ACC112 (cell line): Measurements from ENCODE around the gene PITRM1.

Experiments
- H2AFZ ChIP-seq: fragments of 200-600 bp; sonication (generic); one replicate; pipeline ENCODE4 v1.6.0; 2017; ENCODE audit warnings: antibody characterized with exemption, low read length; ENCODE audit not compliant: unreplicated experiment
- H3K27ac ChIP-seq: fragments of 200-600 bp; sonication (generic); 2 replicates; pipeline ENCODE4 v1.5.1; 2014; ENCODE audit warnings: low read depth, mild to moderate bottlenecking, antibody characterized with exemption, low read length, moderate library complexity
- H3K27me3 ChIP-seq: fragments of 200-600 bp; sonication (generic); 2 replicates; pipeline ENCODE4 v1.6.1; 2014; ENCODE audit warnings: mild to moderate bottlenecking, antibody characterized with exemption, low read length, moderate library complexity, mixed read lengths; ENCODE audit not compliant: insufficient read depth
- H3K36me3 ChIP-seq: fragments of 200-600 bp; sonication (generic); 2 replicates; pipeline ENCODE4 v1.6.1; 2016; ENCODE audit warnings: mild to moderate bottlenecking, antibody characterized with exemption, low read length, moderate library complexity, mixed read lengths; ENCODE audit not compliant: insufficient read depth
- H3K4me1 ChIP-seq: fragments of 200-600 bp; sonication (generic); one replicate; pipeline ENCODE4 v1.6.1; 2016; ENCODE audit warnings: low read length, mixed read lengths; ENCODE audit not compliant: insufficient read depth, unreplicated experiment, control insufficient read depth
- H3K4me3 ChIP-seq: fragments of 200-600 bp; sonication (generic); 2 replicates; pipeline ENCODE4 v1.5.1; 2014; ENCODE audit warnings: mild to moderate bottlenecking, low read depth, low read length
- H3K79me2 ChIP-seq: fragments of 200-600 bp; sonication (generic); one replicate; pipeline ENCODE4 v1.6.0; 2016; ENCODE audit warnings: low read length; ENCODE audit not compliant: control insufficient read depth, unreplicated experiment, insufficient read depth

Gene PITRM1

GRCh38 chr10:3166496-3167290 lies 5.9 kb downstream of the PITRM1 start:
- Histone ChIP-seq H2AFZ (no peak overlapping the region), H3K36me3 (peaks cover 42% of the 10 kb centered on the region), H3K4me3 (no peak overlapping the region), H3K27ac (no peak overlapping the region), H3K4me1 (peaks cover 9% of the 10 kb centered on the region), H3K79me2 (peaks cover 36% of the 10 kb centered on the region), H3K27me3 (no peaks in the 10 kb centered on the region)

- Histone ChIP-seq H2AFZ (no peak overlapping the region), H3K27me3 (no peaks in the 10 kb centered on the region), H3K4me3 (no peak overlapping the region), H3K79me2 (peaks cover 22% of the 10 kb centered on the region), H3K36me3 (peaks cover 39% of the 10 kb centered on the region), H3K4me1 (no peaks in the 10 kb centered on the region), H3K27ac (no peak overlapping the region)
Observed at GRCh38 chr10:3165196-3165595, 7.4 kb downstream of the PITRM1 start.

GRCh38 chr10:3163879-3164278 lies 8.7 kb downstream of the PITRM1 start:
- H3K79me2 ChIP-seq, result peaks cover 11% of the 10 kb centered on the region
- no peaks in the 10 kb centered on the region for H3K27me3 ChIP-seq
- H2AFZ ChIP-seq, result no peak overlapping the region
- H3K4me3 ChIP-seq, result no peak overlapping the region
- peaks cover 39% of the 10 kb centered on the region for H3K36me3 ChIP-seq
- H3K4me1 ChIP-seq, result no peaks in the 10 kb centered on the region
- no peak overlapping the region for H3K27ac ChIP-seq

GRCh38 chr10:3162533-3162932 lies 10.0 kb downstream of the PITRM1 start:
- Histone ChIP-seq H3K4me3 (no peak overlapping the region), H3K79me2 (peaks cover 4% of the 10 kb centered on the region), H3K27me3 (no peaks in the 10 kb centered on the region), H3K27ac (no peak overlapping the region), H3K4me1 (no peaks in the 10 kb centered on the region), H2AFZ (no peak overlapping the region), H3K36me3 (peaks cover 38% of the 10 kb centered on the region)

- Histone ChIP-seq H3K4me3 (no peak overlapping the region), H3K27ac (no peak overlapping the region), H3K4me1 (no peaks in the 10 kb centered on the region), H3K36me3 (peaks cover 38% of the 10 kb centered on the region), H3K27me3 (no peaks in the 10 kb centered on the region), H3K79me2 (no peaks in the 10 kb centered on the region), H2AFZ (no peak overlapping the region)
Observed at GRCh38 chr10:3159152-3159551, 13.4 kb downstream of the PITRM1 start.

GRCh38 chr10:3154666-3155065 lies 17.9 kb downstream of the PITRM1 start:
- Histone ChIP-seq H3K36me3 (peaks cover 44% of the 10 kb centered on the region), H3K4me1 (no peaks in the 10 kb centered on the region), H3K79me2 (no peaks in the 10 kb centered on the region), H3K27ac (no peak overlapping the region), H3K27me3 (no peaks in the 10 kb centered on the region), H3K4me3 (no peak overlapping the region), H2AFZ (no peak overlapping the region)

- H3K36me3 ChIP-seq, result peaks cover 40% of the 10 kb centered on the region
- no peaks in the 10 kb centered on the region for H3K79me2 ChIP-seq
- no peak overlapping the region for H3K27ac ChIP-seq
- H3K27me3 ChIP-seq, result no peaks in the 10 kb centered on the region
- H3K4me3 ChIP-seq, result no peak overlapping the region
- H2AFZ ChIP-seq, result no peak overlapping the region
- no peaks in the 10 kb centered on the region for H3K4me1 ChIP-seq
Observed at GRCh38 chr10:3152566-3152935, 20.0 kb downstream of the PITRM1 start.

GRCh38 chr10:3151889-3152565 lies 20.6 kb downstream of the PITRM1 start:
- H3K27ac ChIP-seq, result no peak overlapping the region
- H3K4me1 ChIP-seq, result no peaks in the 10 kb centered on the region
- H3K27me3 ChIP-seq, result no peaks in the 10 kb centered on the region
- no peaks in the 10 kb centered on the region for H3K79me2 ChIP-seq
- no peak overlapping the region for H2AFZ ChIP-seq
- peaks cover 43% of the 10 kb centered on the region for H3K36me3 ChIP-seq
- no peak overlapping the region for H3K4me3 ChIP-seq

GRCh38 chr10:3150961-3151360 lies 21.6 kb downstream of the PITRM1 start:
- Histone ChIP-seq H3K4me1 (no peaks in the 10 kb centered on the region), H3K36me3 (peaks cover 41% of the 10 kb centered on the region), H3K27ac (no peak overlapping the region), H3K4me3 (no peak overlapping the region), H2AFZ (no peak overlapping the region), H3K27me3 (no peaks in the 10 kb centered on the region), H3K79me2 (no peaks in the 10 kb centered on the region)

GRCh38 chr10:3150366-3150765 lies 22.2 kb downstream of the PITRM1 start:
- Histone ChIP-seq H3K27ac (no peak overlapping the region), H3K79me2 (no peaks in the 10 kb centered on the region), H3K27me3 (no peaks in the 10 kb centered on the region), H3K4me1 (no peaks in the 10 kb centered on the region), H2AFZ (no peak overlapping the region), H3K36me3 (peaks cover 41% of the 10 kb centered on the region), H3K4me3 (no peak overlapping the region)

GRCh38 chr10:3149918-3150317 lies 22.7 kb downstream of the PITRM1 start:
- Histone ChIP-seq H3K4me1 (no peaks in the 10 kb centered on the region), H3K4me3 (no peak overlapping the region), H3K79me2 (no peaks in the 10 kb centered on the region), H2AFZ (no peak overlapping the region), H3K27ac (no peak overlapping the region), H3K36me3 (peaks cover 42% of the 10 kb centered on the region), H3K27me3 (no peaks in the 10 kb centered on the region)
